Upper lobe of left lung (tissue), 6 donors: ENCODE data around the gene RABGAP1. TPM values are rescaled to one million over a fixed set of nuclear protein-coding genes. Genes with fewer than 3 reads are reported as not detected.
A peak's percentile ranks its signal among the peaks of the same experiment; 100 is the strongest.

Experiments
- ATAC-seq, 2 donors: fragments of 200-7000 bp; cut with Tn5 transposase; one replicate each; pipeline ENCODE4 v1.9.1; 2022; ENCODE audit warnings: mild to moderate bottlenecking in 2 of 2, moderate library complexity in 2 of 2; ENCODE audit not compliant: low FRiP score in 2 of 2
- DNase-seq, 2 donors: peaks; one replicate each; pipeline ENCODE4 v3.0.0-alpha.2; 2019 to 2020
- H3K27ac ChIP-seq, 4 donors: fragments of 200-600 bp; sonication (generic); one replicate each; pipeline ENCODE4 v1.5.1; 2016 to 2019
- H3K27me3 ChIP-seq, 4 donors: fragments of 200-600 bp; sonication (generic); one replicate each; pipeline ENCODE4 v1.5.1; 2017 to 2019
- H3K36me3 ChIP-seq, 4 donors: fragments of 200-600 bp; sonication (generic); one replicate each; pipeline ENCODE4 v1.5.1; 2016 to 2019
- H3K4me1 ChIP-seq, 4 donors: fragments of 200-600 bp; sonication (generic); one replicate each; pipeline ENCODE4 v1.5.1; 2018 to 2019
- H3K4me3 ChIP-seq, 4 donors: fragments of 200-600 bp; sonication (generic); one replicate each; pipeline ENCODE4 v1.5.1; 2017 to 2019; ENCODE audit warnings: mild to moderate bottlenecking in 2 of 4, moderate library complexity in 1 of 4
- H3K9me3 ChIP-seq, 4 donors: fragments of 200-600 bp; sonication (generic); one replicate each; pipeline ENCODE4 v1.5.1; 2018 to 2019
- EP300 ChIP-seq, 4 donors: sonication (generic); formaldehyde crosslinking; IDR thresholded peaks; one replicate each; pipeline ENCODE4 v1.5.1; 2017; ENCODE audit warnings: antibody characterized with exemption in 4 of 4, control low read depth in 2 of 4
- POLR2A ChIP-seq, 4 donors: fragments of 450-650 bp; IDR thresholded peaks; one replicate each; pipeline ENCODE4 v1.5.1; 2016 to 2017; ENCODE audit warnings: antibody characterized with exemption in 4 of 4, mild to moderate bottlenecking in 2 of 4
- POLR2AphosphoS5 ChIP-seq, 2 donors: sonication (generic); formaldehyde crosslinking; IDR thresholded peaks; one replicate each; pipeline ENCODE4 v1.5.1; 2017; ENCODE audit warnings: antibody characterized with exemption in 2 of 2
- WGBS, 2 donors: methylation state at CpG; one replicate each; pipeline ENCODE4 v1.1.5; 2017 to 2018; 5-methylcytosine and 5-hydroxymethylcytosine counted together
- total RNA-seq, 6 donors: library from RNA; depleted of rRNA in 4 of 6; stranded (reverse); fragments of >200 nt in 4 of 6; gene quantifications; one replicate each; pipeline versions ENCODE4 v1.1.0 to v1.2.1, GENCODE V29; 2016 to 2021
- TF ChIP-seq, protein P1 (sequence below), 6 experiments: fragments of 450-650 bp in 4 of 6; fragments of 200-600 bp in 2 of 6; sonication (generic) in 2 of 6; IDR thresholded peaks; one replicate each; pipeline ENCODE4 v1.5.1; 2016 to 2019; ENCODE audit warnings: antibody characterized with exemption in 6 of 6
- donor health status: DM: no; HTN: no; CAD: no; lungs with moderate emphysema.
- donor health status: DM: no; HTN: yes; CAD: no; lungs with severe emphysema.

RABGAP1 gene
- total RNA-seq, 6 donors from 2014 or later: 41.7 to 147 (median 62.6) TPM

DNA sequence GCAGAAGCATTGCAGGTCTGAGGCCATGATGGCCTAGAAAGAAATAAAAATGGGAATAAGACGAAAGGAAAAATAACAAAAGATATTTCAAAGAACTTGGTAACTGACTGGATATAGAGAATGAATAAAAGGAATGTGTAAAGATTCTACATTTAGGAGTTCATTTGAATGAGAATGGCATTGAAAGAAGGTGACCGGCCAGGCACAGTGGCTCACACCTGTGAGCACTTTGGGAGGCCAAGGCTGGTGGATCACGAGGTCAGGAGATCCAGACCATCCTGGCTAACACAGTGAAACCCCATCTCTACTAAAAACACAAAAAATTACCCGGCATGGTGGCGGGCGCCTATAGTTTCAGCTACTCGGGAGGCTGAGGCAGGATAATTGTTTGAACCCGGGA, 18.1 kb upstream of the RABGAP1 start:
- H3K27ac ChIP-seq: no peak overlapping the region
- H3K27me3 ChIP-seq: no peaks in the 10 kb centered on the region
- no peaks in the 10 kb centered on the region for H3K4me1 ChIP-seq
- H3K36me3 ChIP-seq: peaks cover 0 to 32% (median 10%) of the 10 kb centered on the region in 4 donors
- no peak overlapping the region for H3K4me3 ChIP-seq
- DNase-seq: no peak
- no peaks in the 10 kb centered on the region for H3K9me3 ChIP-seq
- no peak for ATAC-seq
- 90 to 97% methylated on average over 8 of the region's 8 CpGs for WGBS, 2 donors
- TF ChIP-seq POLR2AphosphoS5 (IDR thresholded peaks at IDR 0.05) (no peak), EP300 (IDR thresholded peaks at IDR 0.05) (no peak), POLR2A (IDR thresholded peaks at IDR 0.05) (no peak)
- TF ChIP-seq, protein P1, sequence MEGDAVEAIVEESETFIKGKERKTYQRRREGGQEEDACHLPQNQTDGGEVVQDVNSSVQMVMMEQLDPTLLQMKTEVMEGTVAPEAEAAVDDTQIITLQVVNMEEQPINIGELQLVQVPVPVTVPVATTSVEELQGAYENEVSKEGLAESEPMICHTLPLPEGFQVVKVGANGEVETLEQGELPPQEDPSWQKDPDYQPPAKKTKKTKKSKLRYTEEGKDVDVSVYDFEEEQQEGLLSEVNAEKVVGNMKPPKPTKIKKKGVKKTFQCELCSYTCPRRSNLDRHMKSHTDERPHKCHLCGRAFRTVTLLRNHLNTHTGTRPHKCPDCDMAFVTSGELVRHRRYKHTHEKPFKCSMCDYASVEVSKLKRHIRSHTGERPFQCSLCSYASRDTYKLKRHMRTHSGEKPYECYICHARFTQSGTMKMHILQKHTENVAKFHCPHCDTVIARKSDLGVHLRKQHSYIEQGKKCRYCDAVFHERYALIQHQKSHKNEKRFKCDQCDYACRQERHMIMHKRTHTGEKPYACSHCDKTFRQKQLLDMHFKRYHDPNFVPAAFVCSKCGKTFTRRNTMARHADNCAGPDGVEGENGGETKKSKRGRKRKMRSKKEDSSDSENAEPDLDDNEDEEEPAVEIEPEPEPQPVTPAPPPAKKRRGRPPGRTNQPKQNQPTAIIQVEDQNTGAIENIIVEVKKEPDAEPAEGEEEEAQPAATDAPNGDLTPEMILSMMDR (IDR thresholded peaks at IDR 0.05): no peak

DNA sequence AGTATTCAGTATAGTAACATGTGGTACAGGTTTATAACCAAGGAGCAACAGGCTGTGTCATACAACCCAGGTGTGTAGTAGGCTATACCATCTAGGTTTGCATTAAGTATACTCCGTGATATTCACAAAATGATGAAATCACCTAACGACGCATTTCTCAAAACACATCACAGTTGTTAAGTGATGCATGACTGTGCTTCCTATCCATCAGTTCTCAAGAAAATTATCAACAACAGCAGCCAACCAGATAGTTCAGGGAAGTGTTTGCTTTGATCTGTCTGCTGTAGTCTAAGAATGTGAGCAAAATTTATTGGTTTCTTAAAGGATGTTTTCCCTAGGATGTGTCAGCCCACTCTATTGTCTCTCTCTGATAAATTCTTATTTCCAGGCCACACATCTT, 16.9 kb upstream of the RABGAP1 start:
- Histone ChIP-seq H3K4me3 (no peak overlapping the region), H3K27me3 (no peaks in the 10 kb centered on the region), H3K9me3 (no peaks in the 10 kb centered on the region), H3K36me3 (peaks cover 0 to 22% (median 7%) of the 10 kb centered on the region in 4 donors), H3K27ac (no peak overlapping the region), H3K4me1 (no peaks in the 10 kb centered on the region)
- ATAC-seq (no peak), DNase-seq (no peak)
- 67 to 74% methylated on average over 3 of the region's 3 CpGs for WGBS, 2 donors
- TF ChIP-seq EP300 (IDR thresholded peaks at IDR 0.05) (no peak), POLR2A (IDR thresholded peaks at IDR 0.05) (no peak)

DNA sequence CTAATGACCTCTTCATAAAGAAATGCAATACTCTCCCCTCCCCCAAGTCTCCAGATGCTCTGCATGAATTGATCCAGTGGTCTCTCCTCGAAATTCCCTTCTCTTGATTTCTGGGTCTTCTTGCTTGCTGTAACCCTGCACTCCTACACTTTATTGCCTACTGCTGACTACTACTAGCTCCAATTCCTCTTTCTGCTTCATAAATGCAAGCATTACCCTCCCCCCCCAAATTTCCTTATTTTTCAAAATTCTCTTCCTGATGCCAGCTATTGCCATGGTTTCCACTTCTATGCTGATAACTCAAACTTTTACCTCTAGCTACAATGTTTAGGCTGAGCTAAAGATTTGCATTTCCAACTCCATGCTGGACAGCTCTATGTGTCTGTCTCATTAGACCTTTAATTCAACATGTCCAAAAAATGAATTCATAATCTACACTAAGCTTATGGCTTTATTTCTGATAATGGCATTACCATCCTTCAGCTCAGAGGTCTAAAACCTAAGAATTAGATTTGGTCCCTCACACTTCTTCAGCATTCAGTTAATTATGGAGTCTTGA, 10.9 kb upstream of the RABGAP1 start:
- TF ChIP-seq POLR2AphosphoS5 (IDR thresholded peaks at IDR 0.05): no peak
- TF ChIP-seq POLR2A (IDR thresholded peaks at IDR 0.05): no peak
- TF ChIP-seq, protein P1 (IDR thresholded peaks at IDR 0.05): no peak
- no peak for TF ChIP-seq EP300 (IDR thresholded peaks at IDR 0.05)
- Histone ChIP-seq H3K9me3 (no peaks in the 10 kb centered on the region), H3K27ac (no peak overlapping the region), H3K36me3 (peaks cover 0 to 5% (median 0%) of the 10 kb centered on the region in 4 donors), H3K27me3 (no peaks in the 10 kb centered on the region), H3K4me3 (no peak overlapping the region), H3K4me1 (peaks cover 29 to 35% (median 31%) of the 10 kb centered on the region in 4 donors)
- ATAC-seq (no peak), DNase-seq (no peak)
- 71 to 76% methylated on average over 1 of the region's 1 CpG for WGBS, 2 donors

DNA sequence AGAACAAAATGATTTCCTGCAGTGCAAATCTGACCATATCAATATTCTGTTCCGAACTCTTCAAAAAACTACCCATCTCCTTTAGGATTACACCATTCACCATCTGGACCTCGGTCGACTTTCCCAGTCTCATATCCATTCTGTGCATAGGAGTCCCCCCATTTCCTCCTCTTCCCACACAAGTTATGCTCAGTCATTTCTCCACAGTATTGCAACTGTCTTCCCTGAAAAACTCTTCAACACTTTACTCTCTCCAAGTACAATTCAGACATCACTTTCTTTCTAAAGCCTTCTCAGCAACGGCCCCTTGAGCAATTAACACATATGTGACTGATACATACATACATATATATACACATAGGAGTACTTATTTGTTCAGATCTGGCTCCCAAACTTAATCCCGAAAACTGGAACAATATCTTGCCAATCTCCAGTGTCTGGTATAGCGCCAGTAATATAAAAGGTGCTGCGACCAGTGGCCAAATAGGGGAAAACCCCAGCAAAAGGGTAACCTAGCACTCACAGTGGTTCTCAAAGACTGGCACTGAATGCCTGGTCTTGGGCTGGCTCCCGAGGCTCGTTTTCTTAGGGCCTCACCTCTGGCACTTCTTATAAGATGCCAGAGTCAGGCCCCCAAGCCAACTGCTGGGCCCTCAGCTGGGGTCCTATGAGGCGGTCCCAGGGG, 10.1 kb upstream of the RABGAP1 start:
- Histone ChIP-seq H3K36me3 (peaks cover 0 to 6% (median 0%) of the 10 kb centered on the region in 4 donors), H3K4me3 (peak overlapping the region; percentile 73 to 93 (median 83)), H3K27me3 (no peaks in the 10 kb centered on the region), H3K9me3 (no peaks in the 10 kb centered on the region), H3K27ac (peak overlapping the region; percentile 74 to 89 (median 86)), H3K4me1 (peaks cover 29 to 35% (median 31%) of the 10 kb centered on the region in 4 donors)
- TF ChIP-seq EP300 (IDR thresholded peaks at IDR 0.05) (no peak), POLR2AphosphoS5 (IDR thresholded peaks at IDR 0.05) (no peak), POLR2A (IDR thresholded peaks at IDR 0.05) (no peak)
- TF ChIP-seq, protein P1 (IDR thresholded peaks at IDR 0.05): no peak
- no peak for ATAC-seq
- WGBS, 2 donors: 20 to 26% methylated on average over 10 of the region's 10 CpGs
- DNase-seq: no peak

DNA sequence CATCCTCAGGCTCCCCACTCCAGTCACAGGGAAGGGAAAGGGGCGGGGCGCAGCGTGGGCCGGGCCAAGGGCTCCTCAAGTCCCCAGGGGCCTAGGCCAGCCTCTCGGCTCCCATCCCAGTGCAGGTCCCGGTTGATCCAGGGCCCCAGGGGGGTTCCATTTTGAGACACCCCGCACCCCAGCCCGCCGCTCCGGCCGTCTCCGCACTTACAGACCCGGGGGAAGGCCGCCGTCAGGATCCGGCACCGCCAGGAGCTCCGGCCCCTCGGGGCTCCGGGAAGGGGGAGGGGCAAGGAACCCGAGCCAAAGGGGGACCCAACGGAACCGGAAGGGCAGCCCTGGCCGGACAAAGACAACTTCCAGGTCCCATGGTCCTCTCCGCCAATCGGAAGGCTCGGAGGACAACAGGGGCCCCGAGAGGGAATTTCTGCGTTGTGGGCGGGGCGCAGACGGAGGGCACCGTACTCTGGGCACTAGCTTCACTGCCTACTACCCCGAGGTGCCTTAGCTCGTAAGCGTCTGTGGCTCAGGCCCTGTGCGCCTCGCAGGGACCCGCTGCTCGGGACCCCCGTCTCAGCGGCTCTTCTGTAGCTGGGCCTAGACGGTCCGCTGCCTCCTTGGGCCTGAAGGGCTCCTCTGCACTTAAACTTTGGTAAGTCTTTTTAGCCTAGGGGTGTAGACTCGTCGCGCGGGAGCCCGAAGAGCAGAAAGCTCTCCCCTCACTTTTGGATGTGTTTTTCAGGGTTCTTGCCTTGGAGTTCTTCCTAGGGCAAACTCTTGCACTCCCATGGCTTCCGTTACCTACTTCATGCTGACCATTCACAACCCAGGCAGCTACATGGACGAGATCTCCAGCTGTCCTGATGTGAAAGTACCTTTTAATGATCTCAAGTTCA, 9.3 kb upstream of the RABGAP1 start, which contains the start of gene ZBTB26:
Gene ZBTB26, minus strand, starts transcription at position 287 of the 896 bp plus-strand sequence. CDS start 11,578 bp downstream, outside the sequence.
- Histone ChIP-seq H3K4me1 (peaks cover 29 to 35% (median 31%) of the 10 kb centered on the region in 4 donors), H3K36me3 (peaks cover 0 to 12% (median under 1%) of the 10 kb centered on the region in 4 donors), H3K27me3 (no peaks in the 10 kb centered on the region), H3K4me3 (peak within 1 kb of the TSS; percentile 73 to 93 (median 83)), H3K27ac (peak within 1 kb of the TSS; percentile 74 to 89 (median 86)), H3K9me3 (no peaks in the 10 kb centered on the region)
- peak; percentile 99 to 100 for ATAC-seq
- TF ChIP-seq EP300 (IDR thresholded peaks at IDR 0.05) (no peak), POLR2A (IDR thresholded peaks at IDR 0.05) (peak in 2 of 4 donors; percentile 38 to 74), POLR2AphosphoS5 (IDR thresholded peaks at IDR 0.05) (peak; percentile 65 to 80)
- WGBS, 2 donors: 1% methylated on average over 16 to 43 of the region's 51 CpGs
- peak; percentile 94 to 98 for DNase-seq
